Measurements from ENCODE around the gene HSPD1. TPM values are rescaled to one million over a fixed set of nuclear protein-coding genes. Genes with fewer than 3 reads are reported as not detected.

HSPD1 gene
- total RNA-seq, 1 experiment from 2014 or later = 995 TPM

- H3K9me2 ChIP-seq (ENCODE audit: insufficient read depth) = no peaks in the 10 kb centered on the region
- H3K27me3 ChIP-seq (ENCODE audit: insufficient read depth, low read length) = no peaks in the 10 kb centered on the region
- ChIA-PET RAD21 (ENCODE audit: low non-redundant PET in 1 of 2, low total read pairs in 2 of 2, uncharacterized antibody in 2 of 2, unreplicated experiment in 2 of 2) (no interaction called here), POLR2A (interaction anchor here (1.7 kb wide), 1 partner anchor 13 kb away, joined by 3 read pairs; no protein-coding TSS in a partner anchor), CTCF (no interaction called here)
- no peaks in the 10 kb centered on the region for H3K9me3 ChIP-seq (ENCODE audit: control insufficient read depth in 1 of 2, insufficient read depth in 1 of 2, low read depth in 1 of 2, low read length in 2 of 2)
- H4K20me1 ChIP-seq (ENCODE audit: insufficient read depth) = no peaks in the 10 kb centered on the region
- peaks cover 0 to 24% of the 10 kb centered on the region in 2 experiments; a peak in 2 of 4 replicates for H3K36me3 ChIP-seq (ENCODE audit: control insufficient read depth in 1 of 2, insufficient read depth in 2 of 2, low read length in 2 of 2)
- no TSS peak for BruUV-seq (replicated peaks)
- H3K27ac ChIP-seq (ENCODE audit: low read depth, low read length) = no peak overlapping the region
- TF ChIP-seq ZFX (IDR thresholded peaks at IDR 0.05) (no peak), MAX (IDR thresholded peaks at IDR 0.05) (no peak), SRF (IDR thresholded peaks at IDR 0.05; ENCODE audit: low read depth) (no peak), POLR2A (IDR thresholded peaks at IDR 0.05; ENCODE audit: borderline replicate concordance, extremely low read depth, insufficient read depth, insufficient read length) (no peak), CTCF (IDR thresholded peaks at IDR 0.05 in 2 of 3, conservative IDR thresholded peaks at IDR 0.05 in 1 of 3; ENCODE audit: borderline replicate concordance in 1 of 3, insufficient read depth in 1 of 3, low read depth in 2 of 3, low read length in 2 of 3) (no peak), CEBPB (IDR thresholded peaks at IDR 0.05; ENCODE audit: low read depth) (no peak), ELF1 (IDR thresholded peaks at IDR 0.05; ENCODE audit: borderline replicate concordance, low read depth) (no peak), POLR2AphosphoS5 (IDR thresholded peaks at IDR 0.05; ENCODE audit: low read depth, low read length) (no peak), ATF3 (IDR thresholded peaks at IDR 0.05) (no peak), EGR1 (IDR thresholded peaks at IDR 0.05; ENCODE audit: low read depth) (no peak), SP1 (IDR thresholded peaks at IDR 0.05; ENCODE audit: low read depth) (no peak), RAD21 (IDR thresholded peaks at IDR 0.05; ENCODE audit: low read depth) (no peak), YY1 (IDR thresholded peaks at IDR 0.05; ENCODE audit: extremely low read depth, insufficient replicate concordance, low read depth, low read length) (no peak), EZH2 (IDR thresholded peaks at IDR 0.05) (no peak), TCF7L2 (IDR thresholded peaks at IDR 0.05; ENCODE audit: borderline replicate concordance, extremely low read depth, insufficient read depth, insufficient read length) (no peak)
- H3K4me1 ChIP-seq (ENCODE audit: control insufficient read depth in 1 of 2, insufficient read depth in 2 of 2, low read length in 2 of 2) = no peaks in the 10 kb centered on the region
- H3K9ac ChIP-seq (ENCODE audit: low read length) = no peak overlapping the region
- H3K4me2 ChIP-seq (ENCODE audit: low read length) = no peak overlapping the region
- no peak overlapping the region for H2AFZ ChIP-seq (ENCODE audit: low read depth, low read length, poor library complexity, severe bottlenecking)
- no peak for DNase-seq (ENCODE audit: low read depth, low spot score)
- intact Hi-C loops (cut with micrococcal nuclease) = loop anchor here (5.0 kb wide), 1 partner anchor 70 kb away; no protein-coding TSS in a partner anchor
- no peak for ATAC-seq
- no peaks in the 10 kb centered on the region for H3K79me2 ChIP-seq (ENCODE audit: insufficient read depth, low read length)
- no peak overlapping the region for H3K4me3 ChIP-seq (replicated peaks in 1 of 2; ENCODE audit: low read depth in 1 of 2, low read length in 2 of 2)
Observed at GRCh38 chr2:197477797-197478196, 21.8 kb downstream of the HSPD1 start.
